Kidney capillary endothelial cell (primary cell): ENCODE measurements around the gene RSRC2.
"Not testable (repeated sequence)": the region's sequence is repeated elsewhere in the genome, so short reads cannot be mapped to it uniquely, and the experiment has no call there.

Source experiments
- DNase-seq: peaks from one replicate; pipeline ENCODE4 v3.0.0-alpha.2; 2018; ENCODE audit warnings: low spot score

The RSRC2 gene

GRCh38 chr12:122517877-122518276 lies 8.9 kb downstream of the RSRC2 start:
- no peak for DNase-seq

GRCh38 chr12:122516544-122517361 lies 10.0 kb downstream of the RSRC2 start:
- no peak for DNase-seq

- DNase-seq = no peak
Measured at GRCh38 chr12:122515275-122515674, 11.5 kb downstream of the RSRC2 start.

- no peak for DNase-seq
Measured at GRCh38 chr12:122513660-122514059, 13.1 kb downstream of the RSRC2 start.

GRCh38 chr12:122513028-122513427 lies 13.7 kb downstream of the RSRC2 start:
- not testable (repeated sequence) for DNase-seq

- DNase-seq = no peak
Measured at GRCh38 chr12:122508163-122508562, 18.6 kb downstream of the RSRC2 start.

- no peak for DNase-seq
Measured at GRCh38 chr12:122506393-122506938, 20.3 kb downstream of the RSRC2 start.

- no peak for DNase-seq
Measured at GRCh38 chr12:122505419-122506051, 21.2 kb downstream of the RSRC2 start.

- no peak for DNase-seq
Measured at GRCh38 chr12:122503783-122504590, 22.7 kb downstream of the RSRC2 start.

- DNase-seq = no peak
Measured at GRCh38 chr12:122503147-122503751, 23.5 kb downstream of the RSRC2 start.

GRCh38 chr12:122501489-122501989 lies 25.2 kb downstream of the RSRC2 start:
- no peak for DNase-seq

GRCh38 chr12:122500685-122501488 lies 25.8 kb downstream of the RSRC2 start, which contains the start of gene ZCCHC8:
TSS of gene ZCCHC8 (minus strand) at chr12:122500932. CDS start at chr12:122500840, 92 bp downstream.
- peak; percentile 93 for DNase-seq

GRCh38 chr12:122499991-122500684 lies 26.6 kb downstream of the RSRC2 start:
- peak; percentile 40 for DNase-seq

- DNase-seq = no peak
Measured at GRCh38 chr12:122495258-122495657, 31.5 kb downstream of the RSRC2 start.

GRCh38 chr12:122493222-122493621 lies 33.5 kb downstream of the RSRC2 start:
- not testable (repeated sequence) for DNase-seq

- DNase-seq = no peak
Measured at GRCh38 chr12:122491991-122492390, 34.7 kb downstream of the RSRC2 start.

- no peak for DNase-seq
Measured at GRCh38 chr12:122489038-122489437, 37.7 kb downstream of the RSRC2 start.

GRCh38 chr12:122487807-122488206 lies 38.9 kb downstream of the RSRC2 start:
- not testable (repeated sequence) for DNase-seq

GRCh38 chr12:122486805-122487426 lies 39.8 kb downstream of the RSRC2 start:
- DNase-seq = no peak

- DNase-seq = not testable (repeated sequence)
Measured at GRCh38 chr12:122486360-122486759, 40.4 kb downstream of the RSRC2 start.
